SK-N-SH (cell line): ENCODE data around the gene DVL1.

Experiments used
- CTCF ChIP-seq: fragments of 200-600 bp; sonication (generic); IDR thresholded peaks from 2 replicates; pipeline ENCODE4 v1.6.1; 2017; ENCODE audit warnings: antibody characterized with exemption, mild to moderate bottlenecking, moderate library complexity
- EP300 ChIP-seq, 2 experiments: IDR thresholded peaks; 2 replicates each; pipeline versions ENCODE4 v1.4.0 to v1.6.1; 2012; ENCODE audit warnings: borderline replicate concordance in 1 of 2, low read depth in 1 of 2, low read length in 1 of 2
- GATA2 ChIP-seq: sonication (generic); formaldehyde crosslinking; IDR thresholded peaks from 2 replicates; pipeline ENCODE4 v1.5.0; 2020; ENCODE audit warnings: mild to moderate bottlenecking, missing genetic modification reagents
- MAX ChIP-seq: IDR thresholded peaks from 2 replicates; pipeline ENCODE4 v1.4.0; 2012; ENCODE audit warnings: low read depth
- USF2 ChIP-seq: fragments of 150-350 bp; IDR thresholded peaks from 2 replicates; pipeline ENCODE4 v1.6.1; 2017; ENCODE audit warnings: antibody characterized with exemption, low read length, low read depth, borderline replicate concordance
- YY1 ChIP-seq: IDR thresholded peaks from 2 replicates; pipeline ENCODE4 v1.4.0; 2012; ENCODE audit warnings: low read depth, mild to moderate bottlenecking

GRCh38 chr1:1374589-1374928 lies 25.3 kb upstream of the DVL1 start:
- TF ChIP-seq USF2 = no peak
- no peak for TF ChIP-seq MAX
- no peak for TF ChIP-seq YY1
- no peak for TF ChIP-seq GATA2 (CRISPR knock-in tag)
- TF ChIP-seq EP300 (IDR thresholded peaks at IDR 0.05; ENCODE audit: borderline replicate concordance in 1 of 2, low read depth in 1 of 2, low read length in 1 of 2) = no peak
- no peak for TF ChIP-seq CTCF
